Endodermal cell (in vitro differentiated cells): ENCODE data around the gene MACIR. TPM values are rescaled to one million over a fixed set of nuclear protein-coding genes. Genes with fewer than 3 reads are reported as not detected.

Experiments used
- DNase-seq: peaks from one replicate; pipeline ENCODE4 v3.0.0-alpha.2; 2017
- H3K27ac ChIP-seq: 2 replicates; pipeline ENCODE4 v1.5.1; 2013; ENCODE audit warnings: mild to moderate bottlenecking, low read depth, low read length, moderate library complexity
- H3K27me3 ChIP-seq: 2 replicates; pipeline ENCODE4 v1.6.1; 2013; ENCODE audit warnings: mild to moderate bottlenecking, low read length, moderate library complexity; ENCODE audit not compliant: insufficient read depth, control insufficient read depth, poor library complexity, severe bottlenecking
- H3K36me3 ChIP-seq: 2 replicates; pipeline ENCODE4 v1.7.0; 2013; ENCODE audit warnings: mild to moderate bottlenecking, low read length, moderate library complexity; ENCODE audit not compliant: control insufficient read depth, insufficient read depth
- H3K4me1 ChIP-seq: one replicate; pipeline ENCODE4 v1.7.0; 2013; ENCODE audit warnings: low read length; ENCODE audit not compliant: control insufficient read depth, insufficient read depth
- H3K4me3 ChIP-seq: 2 replicates; pipeline ENCODE4 v1.5.1; 2013; ENCODE audit warnings: mild to moderate bottlenecking, low read length, moderate library complexity
- H3K9ac ChIP-seq: 2 replicates; pipeline ENCODE4 v1.6.1; 2013; ENCODE audit warnings: mild to moderate bottlenecking, low read length, moderate library complexity; ENCODE audit not compliant: poor library complexity, severe bottlenecking; ENCODE audit errors: extremely low read depth
- H3K9me3 ChIP-seq: 2 replicates; pipeline ENCODE4 v1.6.1; 2013; ENCODE audit warnings: mild to moderate bottlenecking, low read length, moderate library complexity; ENCODE audit not compliant: control insufficient read depth
- H3K27ac Mint-ChIP-seq: 2 replicates; pipeline ENCODE4 v1.8.0; 2020; ENCODE audit warnings: mixed read lengths
- H3K27me3 Mint-ChIP-seq: 2 replicates; pipeline ENCODE4 v1.8.0; 2021; ENCODE audit warnings: mild to moderate bottlenecking, mixed read lengths; ENCODE audit not compliant: insufficient read depth
- H3K36me3 Mint-ChIP-seq: 2 replicates; pipeline ENCODE4 v1.8.0; 2020; ENCODE audit warnings: low read depth, mixed read lengths
- H3K4me1 Mint-ChIP-seq: 2 replicates; pipeline ENCODE4 v1.8.0; 2020; ENCODE audit warnings: mixed read lengths
- H3K4me3 Mint-ChIP-seq: 2 replicates; pipeline ENCODE4 v1.8.0; 2020; ENCODE audit warnings: mild to moderate bottlenecking, moderate library complexity, mixed read lengths
- H3K9me3 Mint-ChIP-seq: 2 replicates; pipeline ENCODE4 v1.8.0; 2020; ENCODE audit warnings: mild to moderate bottlenecking, mixed read lengths
- WGBS, 2 experiments: methylation state at CpG; one replicate each; pipeline versions ENCODE4 v1.1.5 to v1.1.7; 2013; ENCODE audit warnings: missing lambda C conversion rate in 2 of 2, mixed read lengths in 1 of 2; ENCODE audit not compliant: insufficient coverage in 1 of 2, insufficient read length in 1 of 2; 5-methylcytosine and 5-hydroxymethylcytosine counted together
- total RNA-seq, 2 donors: library from RNA; stranded (reverse); fragmentation: NEBNext Ultra II Directional in 1 of 2; extraction: Animal tissue kit (Norgen Biotek cat#: 25700) in 1 of 2; gene quantifications; 2 replicates in 1 of 2; 3 replicates in 1 of 2; pipeline ENCODE4 v1.2.1, GENCODE V29; 2021
- TF ChIP-seq, protein P1 (sequence below): fragments of 200-600 bp; sonication (generic); conservative IDR thresholded peaks from 2 replicates; pipeline ENCODE4 v1.5.0; 2021; ENCODE audit warnings: antibody characterized with exemption, mild to moderate bottlenecking

Gene MACIR
- total RNA-seq, 2 donors from 2014 or later, result 13.2 to 18.9 TPM

DNA sequence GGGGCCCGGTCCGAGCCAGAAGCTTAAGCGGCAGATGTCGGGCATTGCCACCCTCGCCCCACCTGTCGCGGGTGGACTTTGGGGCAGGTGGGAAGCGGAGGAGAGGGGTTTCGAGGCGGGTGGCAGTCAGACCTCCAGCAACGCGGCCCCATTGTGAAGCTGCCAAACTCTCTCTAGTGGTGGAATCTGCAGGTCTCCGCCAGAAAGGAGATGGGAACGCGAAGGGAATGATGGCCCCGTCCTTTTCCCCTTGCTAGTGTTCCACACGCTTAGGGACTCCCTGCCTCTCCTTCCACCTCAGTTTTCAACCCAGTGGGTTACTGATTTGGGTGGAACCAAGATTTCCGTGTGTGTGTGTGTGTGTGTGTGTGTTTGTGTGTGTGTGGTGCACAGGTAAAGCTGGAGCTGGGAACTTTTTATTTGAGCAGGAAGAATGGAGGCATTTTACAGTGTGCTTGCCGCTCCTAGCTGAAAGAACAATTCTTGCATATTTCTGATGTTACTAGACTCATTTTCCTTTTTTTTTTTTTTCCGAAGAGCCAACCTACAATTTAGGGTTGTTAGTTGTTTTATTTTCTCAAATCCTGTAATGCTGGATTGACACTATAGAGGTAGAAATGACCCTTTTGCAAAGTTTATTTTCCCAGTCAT is 1.3 kb downstream of the MACIR start:
- Mint-ChIP-seq H3K4me1 (peaks cover 41% of the 10 kb centered on the region), H3K36me3 (no peaks in the 10 kb centered on the region), H3K4me3 (peak overlapping the region; percentile 93)

DNA sequence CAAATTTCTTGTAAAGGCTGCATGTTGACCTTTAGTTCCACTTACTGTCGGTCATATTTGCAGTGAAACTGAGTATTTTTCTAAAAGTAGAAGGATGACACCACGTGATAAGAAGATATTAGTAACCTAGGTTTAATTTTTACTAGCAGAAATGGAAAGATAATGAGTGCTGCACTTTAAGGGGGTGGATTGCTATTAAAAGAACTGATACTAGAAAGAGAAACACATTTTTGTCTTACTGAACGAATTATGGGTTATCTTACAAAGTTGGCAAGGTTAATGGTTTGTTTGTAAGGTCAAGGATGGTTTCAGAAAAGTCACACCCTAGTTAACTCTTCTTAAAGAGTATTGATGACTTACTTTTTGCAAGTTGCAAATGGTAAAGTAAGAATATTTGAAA is 2.4 kb downstream of the MACIR start:
- Histone ChIP-seq H3K4me3 (peak overlapping the region; percentile 91), H3K27me3 (no peaks in the 10 kb centered on the region), H3K27ac (no peak overlapping the region), H3K9ac (no peak overlapping the region), H3K36me3 (no peaks in the 10 kb centered on the region), H3K4me1 (peaks cover 8% of the 10 kb centered on the region), H3K9me3 (no peaks in the 10 kb centered on the region)
- no peak for DNase-seq
- TF ChIP-seq, protein P1, sequence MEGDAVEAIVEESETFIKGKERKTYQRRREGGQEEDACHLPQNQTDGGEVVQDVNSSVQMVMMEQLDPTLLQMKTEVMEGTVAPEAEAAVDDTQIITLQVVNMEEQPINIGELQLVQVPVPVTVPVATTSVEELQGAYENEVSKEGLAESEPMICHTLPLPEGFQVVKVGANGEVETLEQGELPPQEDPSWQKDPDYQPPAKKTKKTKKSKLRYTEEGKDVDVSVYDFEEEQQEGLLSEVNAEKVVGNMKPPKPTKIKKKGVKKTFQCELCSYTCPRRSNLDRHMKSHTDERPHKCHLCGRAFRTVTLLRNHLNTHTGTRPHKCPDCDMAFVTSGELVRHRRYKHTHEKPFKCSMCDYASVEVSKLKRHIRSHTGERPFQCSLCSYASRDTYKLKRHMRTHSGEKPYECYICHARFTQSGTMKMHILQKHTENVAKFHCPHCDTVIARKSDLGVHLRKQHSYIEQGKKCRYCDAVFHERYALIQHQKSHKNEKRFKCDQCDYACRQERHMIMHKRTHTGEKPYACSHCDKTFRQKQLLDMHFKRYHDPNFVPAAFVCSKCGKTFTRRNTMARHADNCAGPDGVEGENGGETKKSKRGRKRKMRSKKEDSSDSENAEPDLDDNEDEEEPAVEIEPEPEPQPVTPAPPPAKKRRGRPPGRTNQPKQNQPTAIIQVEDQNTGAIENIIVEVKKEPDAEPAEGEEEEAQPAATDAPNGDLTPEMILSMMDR, result no peak
- no peaks in the 10 kb centered on the region for H3K27me3 Mint-ChIP-seq
- H3K27ac Mint-ChIP-seq, result no peak overlapping the region
- H3K4me1 Mint-ChIP-seq, result peaks cover 50% of the 10 kb centered on the region
- 80 to 86% methylated on average over 3 of the region's 3 CpGs for WGBS, 2 experiments
- H3K36me3 Mint-ChIP-seq, result no peaks in the 10 kb centered on the region
- H3K9me3 Mint-ChIP-seq, result no peaks in the 10 kb centered on the region
- no peak overlapping the region for H3K4me3 Mint-ChIP-seq

More for the DNA sequence above, 1.3 kb downstream of the MACIR start:
- peak overlapping the region; percentile 91 for H3K4me3 ChIP-seq
- H3K36me3 ChIP-seq, result no peaks in the 10 kb centered on the region
- peak; percentile 80 for DNase-seq
- H3K27me3 Mint-ChIP-seq, result no peaks in the 10 kb centered on the region
- TF ChIP-seq, protein P1, result peak; percentile 15
- no peaks in the 10 kb centered on the region for H3K9me3 ChIP-seq
- peaks cover 8% of the 10 kb centered on the region for H3K4me1 ChIP-seq
- H3K27me3 ChIP-seq, result no peaks in the 10 kb centered on the region
- peak overlapping the region; percentile 48 for H3K27ac ChIP-seq
- WGBS, 2 experiments, result 0 to 2% methylated on average over 3 to 19 of the region's 20 CpGs
- H3K27ac Mint-ChIP-seq, result peak overlapping the region; percentile 87
- H3K9me3 Mint-ChIP-seq, result no peaks in the 10 kb centered on the region
- H3K9ac ChIP-seq, result peak overlapping the region; percentile 40

DNA sequence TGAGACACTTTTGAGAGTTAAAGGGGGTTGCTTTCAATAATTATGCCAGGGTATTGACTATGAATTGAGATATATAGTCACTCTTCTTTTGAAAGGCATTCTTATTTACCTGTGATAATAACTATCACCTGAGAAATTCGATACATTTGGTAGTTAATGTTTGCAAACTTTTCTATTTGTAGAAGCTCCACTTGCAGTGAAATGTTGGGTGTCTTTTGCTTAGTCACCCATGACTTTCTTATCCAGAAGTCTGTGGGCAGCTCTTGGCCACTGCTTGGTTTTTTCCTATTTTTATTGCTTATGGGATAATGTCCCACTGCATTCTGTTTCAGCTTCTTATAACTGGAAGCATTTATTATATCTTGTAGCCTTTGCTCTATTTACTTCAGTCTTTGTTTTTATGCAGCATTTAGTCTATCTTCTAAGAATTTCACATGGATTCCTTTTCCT is 3.9 kb downstream of the MACIR start:
- Mint-ChIP-seq H3K4me1 (peaks cover 50% of the 10 kb centered on the region), H3K4me3 (no peak overlapping the region), H3K27ac (no peak overlapping the region), H3K9me3 (no peaks in the 10 kb centered on the region), H3K27me3 (no peaks in the 10 kb centered on the region), H3K36me3 (peaks cover 4% of the 10 kb centered on the region)
- peak overlapping the region; percentile 30 for H3K4me3 ChIP-seq
- H3K4me1 ChIP-seq, result peaks cover 8% of the 10 kb centered on the region
- DNase-seq, result no peak
- WGBS, 2 experiments, result 94% methylated on average over 1 of the region's 1 CpG; no CpG with 5 or more reads in 1 of the 2 experiments
- TF ChIP-seq, protein P1, result no peak
- H3K27ac ChIP-seq, result no peak overlapping the region
- no peaks in the 10 kb centered on the region for H3K27me3 ChIP-seq
- H3K9me3 ChIP-seq, result no peaks in the 10 kb centered on the region
- peaks cover 14% of the 10 kb centered on the region for H3K36me3 ChIP-seq
- no peak overlapping the region for H3K9ac ChIP-seq
